COLO829 (cell line): Measurements from ENCODE around the gene MRPL21.

Experiments
- DNase-seq: peaks from one replicate; pipeline ENCODE4 v3.0.0; 2012; ENCODE audit warnings: low spot score

Gene MRPL21

GRCh38 chr11:68935066-68935465 lies 31.4 kb upstream of the MRPL21 start:
- no peak for DNase-seq

GRCh38 chr11:68934666-68935065 lies 31.0 kb upstream of the MRPL21 start:
- DNase-seq = no peak

GRCh38 chr11:68934321-68934645 lies 30.7 kb upstream of the MRPL21 start:
- no peak for DNase-seq

- DNase-seq = no peak
Measured at GRCh38 chr11:68933605-68934320, 30.1 kb upstream of the MRPL21 start.

- no peak for DNase-seq
Measured at GRCh38 chr11:68932933-68933577, 29.4 kb upstream of the MRPL21 start.

- no peak for DNase-seq
Measured at GRCh38 chr11:68932358-68932757, 28.7 kb upstream of the MRPL21 start.

- DNase-seq = no peak
Measured at GRCh38 chr11:68931911-68932310, 28.3 kb upstream of the MRPL21 start.

GRCh38 chr11:68930991-68931855 lies 27.6 kb upstream of the MRPL21 start:
- DNase-seq = no peak

GRCh38 chr11:68929706-68930570 lies 26.3 kb upstream of the MRPL21 start:
- no peak for DNase-seq

GRCh38 chr11:68929135-68929534 lies 25.5 kb upstream of the MRPL21 start:
- DNase-seq = no peak

- no peak for DNase-seq
Measured at GRCh38 chr11:68928136-68928880, 24.7 kb upstream of the MRPL21 start.

GRCh38 chr11:68927280-68928135 lies 23.9 kb upstream of the MRPL21 start:
- DNase-seq = no peak

GRCh38 chr11:68925611-68926010 lies 22.0 kb upstream of the MRPL21 start:
- DNase-seq = no peak

GRCh38 chr11:68924073-68924925 lies 20.7 kb upstream of the MRPL21 start:
- no peak for DNase-seq

GRCh38 chr11:68923614-68924013 lies 20.0 kb upstream of the MRPL21 start:
- no peak for DNase-seq

- no peak for DNase-seq
Measured at GRCh38 chr11:68916439-68916838, 12.8 kb upstream of the MRPL21 start.

GRCh38 chr11:68914761-68915160 lies 11.1 kb upstream of the MRPL21 start:
- no peak for DNase-seq

GRCh38 chr11:68913188-68913587 lies 9.6 kb upstream of the MRPL21 start:
- DNase-seq = no peak

GRCh38 chr11:68912254-68912653 lies 8.6 kb upstream of the MRPL21 start:
- DNase-seq = no peak
